Loucy (cell line): ENCODE results near the gene PCNT.

Source experiments
- H2AFZ ChIP-seq: fragments of 200-600 bp; sonication (generic); 2 replicates; pipeline ENCODE4 v1.6.0; 2016; ENCODE audit warnings: antibody characterized with exemption, mild to moderate bottlenecking, low read length, moderate library complexity
- H3F3A ChIP-seq: fragments of 200-600 bp; 2 replicates; pipeline ENCODE4 v1.6.0; 2016; ENCODE audit warnings: antibody characterized with exemption, low read depth, mild to moderate bottlenecking
- H3K27me3 ChIP-seq: fragments of 200-600 bp; sonication (generic); 2 replicates; pipeline ENCODE4 v1.6.1; 2014; ENCODE audit warnings: low read length, mild to moderate bottlenecking; ENCODE audit not compliant: insufficient read depth, poor library complexity, severe bottlenecking
- H3K36me3 ChIP-seq: fragments of 200-600 bp; sonication (generic); 2 replicates; pipeline ENCODE4 v1.6.1; 2016; ENCODE audit warnings: low read length; ENCODE audit not compliant: insufficient read depth
- H3K4me1 ChIP-seq: fragments of 200-600 bp; sonication (generic); 2 replicates; pipeline ENCODE4 v1.5.1; 2014; ENCODE audit warnings: low read length, mild to moderate bottlenecking; ENCODE audit not compliant: insufficient read depth, poor library complexity, severe bottlenecking
- H3K4me2 ChIP-seq: fragments of 200-600 bp; sonication (generic); 2 replicates; pipeline ENCODE4 v1.6.0; 2014; ENCODE audit warnings: antibody characterized with exemption, low read length, low read depth, mild to moderate bottlenecking; ENCODE audit not compliant: poor library complexity, severe bottlenecking
- H3K4me3 ChIP-seq: fragments of 200-600 bp; sonication (generic); 2 replicates; pipeline ENCODE4 v1.5.1; 2014; ENCODE audit warnings: low read length, mild to moderate bottlenecking, mixed read lengths; ENCODE audit not compliant: poor library complexity, severe bottlenecking
- H3K79me2 ChIP-seq: fragments of 200-600 bp; sonication (generic); 2 replicates; pipeline ENCODE4 v1.6.1; 2014; ENCODE audit warnings: low read length; ENCODE audit not compliant: insufficient read depth
- H3K9ac ChIP-seq: fragments of 200-600 bp; sonication (generic); 2 replicates; pipeline ENCODE4 v1.6.0; 2014; ENCODE audit warnings: mild to moderate bottlenecking, low read depth, low read length, moderate library complexity; ENCODE audit not compliant: poor library complexity, severe bottlenecking
- H3K9me2 ChIP-seq: fragments of 200-600 bp; sonication (generic); replicated peaks from 2 replicates; pipeline ENCODE4 v1.6.1; 2016; ENCODE audit warnings: low read depth, low read length, mixed read lengths
- H3K9me3 ChIP-seq: fragments of 200-600 bp; sonication (generic); 2 replicates; pipeline ENCODE4 v1.6.1; 2014; ENCODE audit warnings: mild to moderate bottlenecking, antibody characterized with exemption, low read length, low read depth; ENCODE audit not compliant: insufficient read depth
- H4K20me1 ChIP-seq: fragments of 200-600 bp; sonication (generic); 2 replicates; pipeline ENCODE4 v1.6.0; 2014; ENCODE audit warnings: antibody characterized with exemption, low read length, mild to moderate bottlenecking; ENCODE audit not compliant: insufficient read depth, poor library complexity, severe bottlenecking
- CTCF ChIP-seq: fragments of 200-600 bp; sonication (generic); conservative IDR thresholded peaks from 2 replicates; pipeline ENCODE4 v1.5.1; 2014; ENCODE audit warnings: mild to moderate bottlenecking, antibody characterized with exemption, low read length
- EZH2phosphoT487 ChIP-seq: fragments of 200-600 bp; IDR thresholded peaks from 2 replicates; pipeline ENCODE4 v1.6.1; 2018; ENCODE audit warnings: antibody characterized with exemption, mild to moderate bottlenecking, moderate library complexity, borderline replicate concordance

PCNT gene

GRCh38 chr21:46301759-46302158 lies 22.2 kb upstream of the PCNT start:
- Histone ChIP-seq H3K4me3 (no peak overlapping the region), H3K9me3 (no peaks in the 10 kb centered on the region), H3K36me3 (peaks cover 43% of the 10 kb centered on the region; the same call in 1 of the 2 replicates), H3K4me1 (no peaks in the 10 kb centered on the region), H3K9ac (no peak overlapping the region), H2AFZ (no peak overlapping the region), H3F3A (no peaks in the 10 kb centered on the region), H3K9me2 (no peaks in the 10 kb centered on the region), H3K4me2 (no peak overlapping the region), H3K27me3 (no peaks in the 10 kb centered on the region), H3K79me2 (no peaks in the 10 kb centered on the region), H4K20me1 (no peaks in the 10 kb centered on the region)
- TF ChIP-seq CTCF = no peak
- no peak for TF ChIP-seq EZH2phosphoT487

- no peak overlapping the region for H3K4me2 ChIP-seq
- no peaks in the 10 kb centered on the region for H3F3A ChIP-seq
- no peaks in the 10 kb centered on the region for H3K9me3 ChIP-seq
- H3K36me3 ChIP-seq = peaks cover 39% of the 10 kb centered on the region; the same call in 1 of the 2 replicates
- no peak for TF ChIP-seq EZH2phosphoT487
- TF ChIP-seq CTCF = no peak
- no peaks in the 10 kb centered on the region for H3K9me2 ChIP-seq
- no peaks in the 10 kb centered on the region for H3K27me3 ChIP-seq
- no peak overlapping the region for H3K9ac ChIP-seq
- no peak overlapping the region for H3K4me3 ChIP-seq
- H2AFZ ChIP-seq = no peak overlapping the region
- H3K79me2 ChIP-seq = no peaks in the 10 kb centered on the region
- H4K20me1 ChIP-seq = no peaks in the 10 kb centered on the region
- H3K4me1 ChIP-seq = peaks cover 4% of the 10 kb centered on the region
These were observed 19.5 kb upstream of the PCNT start for GRCh38 chr21:46304437-46304836.

GRCh38 chr21:46304955-46305354 lies 19.0 kb upstream of the PCNT start:
- no peaks in the 10 kb centered on the region for H3K79me2 ChIP-seq
- H4K20me1 ChIP-seq = no peaks in the 10 kb centered on the region
- H3K9me2 ChIP-seq = no peaks in the 10 kb centered on the region
- no peak overlapping the region for H3K4me3 ChIP-seq
- no peaks in the 10 kb centered on the region for H3F3A ChIP-seq
- no peak overlapping the region for H3K9ac ChIP-seq
- no peaks in the 10 kb centered on the region for H3K9me3 ChIP-seq
- no peak for TF ChIP-seq EZH2phosphoT487
- TF ChIP-seq CTCF = no peak
- no peak overlapping the region for H3K4me2 ChIP-seq
- no peaks in the 10 kb centered on the region for H3K27me3 ChIP-seq
- no peak overlapping the region for H2AFZ ChIP-seq
- H3K36me3 ChIP-seq = peaks cover 33% of the 10 kb centered on the region; the same call in 1 of the 2 replicates
- H3K4me1 ChIP-seq = peaks cover 4% of the 10 kb centered on the region
